ENCODE data around the gene PLA2G4E. TPM values are rescaled to one million over a fixed set of nuclear protein-coding genes. Genes with fewer than 3 reads are reported as not detected.

The PLA2G4E gene
- total RNA-seq, 1 experiment from 2014 or later, result 0.09 TPM

GRCh38 chr15:42010434-42010833 is 10.4 kb downstream of the PLA2G4E start:
- Mint-ChIP-seq H3K9me3 (ENCODE audit: low read depth, unreplicated experiment) (no peaks in the 10 kb centered on the region), H3K4me3 (ENCODE audit: low read depth, unreplicated experiment) (no peak overlapping the region), H3K4me1 (ENCODE audit: low read depth, unreplicated experiment) (peaks cover 9% of the 10 kb centered on the region), H3K27ac (ENCODE audit: unreplicated experiment) (no peak overlapping the region), H3K36me3 (ENCODE audit: insufficient read depth, unreplicated experiment) (no peaks in the 10 kb centered on the region), H3K27me3 (ENCODE audit: unreplicated experiment) (peaks cover 22% of the 10 kb centered on the region)
- DNase-seq, result no peak
- no peak for TF ChIP-seq CTCF (IDR thresholded peaks at IDR 0.05; ENCODE audit: unreplicated experiment)
- BruUV-seq (replicated peaks), result no TSS peak
- intact Hi-C loops (cut with micrococcal nuclease; ENCODE audit: unreplicated experiment), result no loop called here
- CTCF ChIA-PET, result no interaction called here

DNA sequence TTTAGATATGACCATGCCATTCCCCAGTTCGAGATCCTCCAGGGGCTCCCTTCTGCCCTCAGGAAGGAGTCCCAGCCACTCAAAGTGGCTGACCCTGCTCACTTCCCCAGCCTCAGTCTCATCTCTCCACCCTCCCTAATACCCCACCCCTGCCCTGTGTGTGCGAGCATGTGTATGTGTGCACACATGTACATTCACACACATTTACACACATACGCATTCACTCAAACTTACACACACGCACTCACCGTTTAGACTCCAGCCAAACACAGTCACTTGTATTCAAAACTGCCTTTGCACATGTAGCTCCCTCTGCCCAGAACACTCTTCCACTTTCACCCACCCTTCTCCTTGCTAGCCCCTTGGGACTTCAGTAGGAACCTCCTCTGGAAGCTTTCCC is 11.4 kb downstream of the PLA2G4E start:
- no peak for DNase-seq
- Mint-ChIP-seq H3K27ac (ENCODE audit: unreplicated experiment) (no peak overlapping the region), H3K4me1 (ENCODE audit: low read depth, unreplicated experiment) (peaks cover 9% of the 10 kb centered on the region), H3K36me3 (ENCODE audit: insufficient read depth, unreplicated experiment) (no peaks in the 10 kb centered on the region), H3K4me3 (ENCODE audit: low read depth, unreplicated experiment) (no peak overlapping the region), H3K9me3 (ENCODE audit: low read depth, unreplicated experiment) (no peaks in the 10 kb centered on the region), H3K27me3 (ENCODE audit: unreplicated experiment) (peaks cover 15% of the 10 kb centered on the region)
- CTCF ChIA-PET, result no interaction called here
- BruUV-seq (replicated peaks), result no TSS peak
- intact Hi-C loops (cut with micrococcal nuclease; ENCODE audit: unreplicated experiment), result no loop called here
- TF ChIP-seq CTCF (IDR thresholded peaks at IDR 0.05; ENCODE audit: unreplicated experiment), result no peak

DNA sequence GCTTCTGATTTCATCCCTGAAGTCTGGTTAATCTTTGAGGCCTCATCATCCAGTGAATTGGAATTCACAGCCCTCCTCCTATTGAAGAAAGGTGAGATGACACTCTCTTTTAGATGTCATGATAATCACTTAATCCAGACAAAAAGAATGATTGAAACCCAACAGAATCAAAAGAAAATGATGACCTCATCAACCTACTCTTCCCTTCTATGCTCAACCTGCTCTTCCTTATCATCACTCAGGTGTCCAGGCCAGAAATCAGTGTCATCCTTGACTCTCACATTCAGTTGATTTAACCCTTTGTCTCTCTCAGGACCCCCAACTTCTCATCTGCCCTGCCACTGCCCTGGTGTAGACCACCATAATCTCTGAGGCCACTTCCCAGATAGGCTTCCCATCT is 11.8 kb downstream of the PLA2G4E start:
- DNase-seq, result no peak
- no peak overlapping the region for H3K4me3 Mint-ChIP-seq (ENCODE audit: low read depth, unreplicated experiment)
- H3K36me3 Mint-ChIP-seq (ENCODE audit: insufficient read depth, unreplicated experiment), result no peaks in the 10 kb centered on the region
- H3K9me3 Mint-ChIP-seq (ENCODE audit: low read depth, unreplicated experiment), result no peaks in the 10 kb centered on the region
- peaks cover 9% of the 10 kb centered on the region for H3K4me1 Mint-ChIP-seq (ENCODE audit: low read depth, unreplicated experiment)
- intact Hi-C loops (cut with micrococcal nuclease; ENCODE audit: unreplicated experiment), result no loop called here
- no TSS peak for BruUV-seq (replicated peaks)
- peaks cover 20% of the 10 kb centered on the region for H3K27me3 Mint-ChIP-seq (ENCODE audit: unreplicated experiment)
- no peak overlapping the region for H3K27ac Mint-ChIP-seq (ENCODE audit: unreplicated experiment)
- CTCF ChIA-PET, result no interaction called here
- TF ChIP-seq CTCF (IDR thresholded peaks at IDR 0.05; ENCODE audit: unreplicated experiment), result no peak

GRCh38 chr15:42007386-42007785 is 13.5 kb downstream of the PLA2G4E start:
- CTCF ChIA-PET, result no interaction called here
- peaks cover 7% of the 10 kb centered on the region for H3K4me1 Mint-ChIP-seq (ENCODE audit: low read depth, unreplicated experiment)
- H3K27me3 Mint-ChIP-seq (ENCODE audit: unreplicated experiment), result peaks cover 29% of the 10 kb centered on the region
- no peak overlapping the region for H3K27ac Mint-ChIP-seq (ENCODE audit: unreplicated experiment)
- BruUV-seq (replicated peaks), result no TSS peak
- DNase-seq, result no peak
- H3K4me3 Mint-ChIP-seq (ENCODE audit: low read depth, unreplicated experiment), result no peak overlapping the region
- H3K9me3 Mint-ChIP-seq (ENCODE audit: low read depth, unreplicated experiment), result no peaks in the 10 kb centered on the region
- intact Hi-C loops (cut with micrococcal nuclease; ENCODE audit: unreplicated experiment), result no loop called here
- no peak for TF ChIP-seq CTCF (IDR thresholded peaks at IDR 0.05; ENCODE audit: unreplicated experiment)
- H3K36me3 Mint-ChIP-seq (ENCODE audit: insufficient read depth, unreplicated experiment), result no peaks in the 10 kb centered on the region

Measured in Calu3 (cell line).